ENCODE results near the gene DDA1. TPM values are rescaled to one million over a fixed set of nuclear protein-coding genes. Genes with fewer than 3 reads are reported as not detected.

The DDA1 gene
- total and polyA plus RNA-seq, 10 of the 15 experiments (the other 5 are each of a cell fraction or from before 2014, with no cell fraction given): 0.76 to 71.0 (median 39.4) TPM

- TF ChIP-seq PML (IDR thresholded peaks at IDR 0.05; ENCODE audit: low read length) (no peak), MYB (IDR thresholded peaks at IDR 0.05; ENCODE audit: borderline replicate concordance, low read depth, low read length) (0 out of 2 replicates have a peak, but pooled peaks have one; percentile 20), CHD4 (IDR thresholded peaks at IDR 0.05) (no peak), NKRF (conservative IDR thresholded peaks at IDR 0.05) (peak; percentile 75), MTA2 (IDR thresholded peaks at IDR 0.05; ENCODE audit: low read depth) (no peak), ATF7 (IDR thresholded peaks at IDR 0.05; ENCODE audit: low read depth) (peak; percentile 62; the same call in 1 of the 2 replicates), EED (IDR thresholded peaks at IDR 0.05; ENCODE audit: low read depth) (peak; percentile 58; the same call in 1 of the 2 replicates), IRF5 (IDR thresholded peaks at IDR 0.05; ENCODE audit: borderline replicate concordance) (no peak), NR2C1 (IDR thresholded peaks at IDR 0.05) (peak; percentile 20; the same call in 1 of the 2 replicates), HDGF (IDR thresholded peaks at IDR 0.05) (peak; percentile 85; the same call in 1 of the 2 replicates), JUND (IDR thresholded peaks at IDR 0.05; ENCODE audit: low read depth, low read length) (no peak), TCF12 (IDR thresholded peaks at IDR 0.05; ENCODE audit: low read depth, low read length) (0 out of 2 replicates have a peak, but pooled peaks have one; percentile 45), MEF2B (IDR thresholded peaks at IDR 0.05; ENCODE audit: partially characterized antibody, poor library complexity, severe bottlenecking) (no peak), MYC (IDR thresholded peaks at IDR 0.05; ENCODE audit: insufficient read depth, insufficient read length, insufficient replicate concordance, low read length, severe bottlenecking) (no peak), IRF4 (IDR thresholded peaks at IDR 0.05; ENCODE audit: low read depth, low read length) (0 out of 2 replicates have a peak, but pooled peaks have one; percentile 40), CBFB (IDR thresholded peaks at IDR 0.05; ENCODE audit: low read depth) (peak; percentile 54; the same call in 1 of the 2 replicates), NFIC (IDR thresholded peaks at IDR 0.05; ENCODE audit: low read depth, low read length) (no peak), DPF2 (IDR thresholded peaks at IDR 0.05) (peak; percentile 89), RB1 (IDR thresholded peaks at IDR 0.05; ENCODE audit: borderline replicate concordance) (peak; percentile 65; the same call in 1 of the 2 replicates), CREM (IDR thresholded peaks at IDR 0.05; ENCODE audit: low read depth) (peak; percentile 91), BRCA1 (IDR thresholded peaks at IDR 0.05; ENCODE audit: low read depth, low read length) (no peak), POLR2AphosphoS2 (IDR thresholded peaks at IDR 0.05; ENCODE audit: low read depth, low read length) (no peak)
- TF ChIP-seq, protein P1, sequence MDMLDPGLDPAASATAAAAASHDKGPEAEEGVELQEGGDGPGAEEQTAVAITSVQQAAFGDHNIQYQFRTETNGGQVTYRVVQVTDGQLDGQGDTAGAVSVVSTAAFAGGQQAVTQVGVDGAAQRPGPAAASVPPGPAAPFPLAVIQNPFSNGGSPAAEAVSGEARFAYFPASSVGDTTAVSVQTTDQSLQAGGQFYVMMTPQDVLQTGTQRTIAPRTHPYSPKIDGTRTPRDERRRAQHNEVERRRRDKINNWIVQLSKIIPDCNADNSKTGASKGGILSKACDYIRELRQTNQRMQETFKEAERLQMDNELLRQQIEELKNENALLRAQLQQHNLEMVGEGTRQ (IDR thresholded peaks at IDR 0.05; ENCODE audit: borderline replicate concordance, low read depth, low read length): no peak
- TF ChIP-seq, protein P2, sequence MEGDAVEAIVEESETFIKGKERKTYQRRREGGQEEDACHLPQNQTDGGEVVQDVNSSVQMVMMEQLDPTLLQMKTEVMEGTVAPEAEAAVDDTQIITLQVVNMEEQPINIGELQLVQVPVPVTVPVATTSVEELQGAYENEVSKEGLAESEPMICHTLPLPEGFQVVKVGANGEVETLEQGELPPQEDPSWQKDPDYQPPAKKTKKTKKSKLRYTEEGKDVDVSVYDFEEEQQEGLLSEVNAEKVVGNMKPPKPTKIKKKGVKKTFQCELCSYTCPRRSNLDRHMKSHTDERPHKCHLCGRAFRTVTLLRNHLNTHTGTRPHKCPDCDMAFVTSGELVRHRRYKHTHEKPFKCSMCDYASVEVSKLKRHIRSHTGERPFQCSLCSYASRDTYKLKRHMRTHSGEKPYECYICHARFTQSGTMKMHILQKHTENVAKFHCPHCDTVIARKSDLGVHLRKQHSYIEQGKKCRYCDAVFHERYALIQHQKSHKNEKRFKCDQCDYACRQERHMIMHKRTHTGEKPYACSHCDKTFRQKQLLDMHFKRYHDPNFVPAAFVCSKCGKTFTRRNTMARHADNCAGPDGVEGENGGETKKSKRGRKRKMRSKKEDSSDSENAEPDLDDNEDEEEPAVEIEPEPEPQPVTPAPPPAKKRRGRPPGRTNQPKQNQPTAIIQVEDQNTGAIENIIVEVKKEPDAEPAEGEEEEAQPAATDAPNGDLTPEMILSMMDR (IDR thresholded peaks at IDR 0.05 in 2 of 3, conservative IDR thresholded peaks at IDR 0.05 in 1 of 3; ENCODE audit: control insufficient read depth in 2 of 3, extremely low read depth in 1 of 3, insufficient read depth in 1 of 3, low read depth in 3 of 3, low read length in 3 of 3): no peak
Observed at GRCh38 chr19:17334414-17335409, 25.3 kb downstream of the DDA1 start, which contains the start of gene ANO8 (continued).

Data from GM12878 (cell line).